Mucosa of gallbladder (tissue), 1 donor: ENCODE measurements around the gene ARID5A. TPM values are rescaled to one million over a fixed set of nuclear protein-coding genes. Genes with fewer than 3 reads are reported as not detected.

Experiments used
- DNase-seq: peaks from one replicate; pipeline ENCODE4 v3.0.0-alpha.2; 2020; ENCODE audit warnings: low spot score
- total RNA-seq: library from RNA; stranded (reverse); gene quantifications from one replicate; pipeline ENCODE4 v1.2.1, GENCODE V29; 2021
- donor health status: DM: no; HTN: no; CAD: no.

The ARID5A gene
- total RNA-seq, 1 donor from 2014 or later, result 30.2 TPM

GRCh38 chr2:96601382-96602292 lies 65.1 kb downstream of the ARID5A start:
- no peak for DNase-seq

Other genes with a start within 250 kb of the ARID5A start
- gene SNRNP200, start 231.2 kb upstream of the ARID5A start, total RNA-seq, result 113 TPM
- gene ITPRIPL1, start 211.4 kb upstream of the ARID5A start, total RNA-seq, result 1.5 TPM
- 1.2 TPM for gene NCAPH, start 201.0 kb upstream of the ARID5A start, total RNA-seq
- gene NEURL3, start 31.4 kb upstream of the ARID5A start, total RNA-seq, result 3.7 TPM
- gene KANSL3, start 101.6 kb downstream of the ARID5A start, total RNA-seq, result 38.7 TPM
- gene FER1L5, start 106.0 kb downstream of the ARID5A start, total RNA-seq, result 1.1 TPM
- 28.0 TPM for gene LMAN2L, start 203.3 kb downstream of the ARID5A start, total RNA-seq
- 14.1 TPM for gene CNNM4, start 224.2 kb downstream of the ARID5A start, total RNA-seq